HEK293 (cell line): ENCODE measurements around the gene NUDT9.

Experiments used
- BCL11A ChIP-seq: fragments of 450-650 bp; formaldehyde crosslinking; IDR thresholded peaks from 2 replicates; pipeline ENCODE4 v1.5.1; 2016; ENCODE audit warnings: low read depth, missing biosample characterization, missing genetic modification characterization
- BCL11B ChIP-seq: fragments of 450-650 bp; formaldehyde crosslinking; IDR thresholded peaks from 2 replicates; pipeline ENCODE4 v1.5.1; 2016; ENCODE audit warnings: low read depth, missing biosample characterization, missing genetic modification characterization
- BCL6B ChIP-seq: fragments of 450-650 bp; formaldehyde crosslinking; IDR thresholded peaks from 2 replicates; pipeline ENCODE4 v1.5.1; 2017; ENCODE audit warnings: missing biosample characterization, missing genetic modification characterization
- EGR2 ChIP-seq: fragments of 450-650 bp; formaldehyde crosslinking; IDR thresholded peaks from 2 replicates; pipeline ENCODE4 v1.5.1; 2016; ENCODE audit warnings: low read depth, missing biosample characterization, missing genetic modification characterization
- OVOL3 ChIP-seq: fragments of 450-650 bp; formaldehyde crosslinking; IDR thresholded peaks from 2 replicates; pipeline ENCODE4 v1.5.1; 2016; ENCODE audit warnings: missing biosample characterization, missing genetic modification characterization
- PBX3 ChIP-seq: sonication (generic); formaldehyde crosslinking; IDR thresholded peaks from 2 replicates; pipeline ENCODE4 v1.8.1; 2022; ENCODE audit warnings: mild to moderate bottlenecking, moderate library complexity, missing genetic modification reagents
- REPIN1 ChIP-seq: fragments of 450-650 bp; formaldehyde crosslinking; IDR thresholded peaks from 2 replicates; pipeline ENCODE4 v1.5.1; 2017; ENCODE audit warnings: missing biosample characterization, missing genetic modification characterization, low read depth
- SALL2 ChIP-seq: fragments of 450-650 bp; formaldehyde crosslinking; IDR thresholded peaks from 2 replicates; pipeline ENCODE4 v1.5.0; 2017; ENCODE audit warnings: missing biosample characterization, mild to moderate bottlenecking, missing genetic modification characterization, borderline replicate concordance
- WT1 ChIP-seq: fragments of 450-650 bp; formaldehyde crosslinking; IDR thresholded peaks from 2 replicates; pipeline ENCODE4 v1.5.1; 2016; ENCODE audit warnings: missing biosample characterization, missing genetic modification characterization
- ZBTB10 ChIP-seq: fragments of 450-650 bp; formaldehyde crosslinking; IDR thresholded peaks from 2 replicates; pipeline ENCODE4 v1.5.1; 2016; ENCODE audit warnings: missing biosample characterization, missing genetic modification characterization
- ZBTB49 ChIP-seq: fragments of 450-650 bp; formaldehyde crosslinking; IDR thresholded peaks from 2 replicates; pipeline ENCODE4 v1.5.1; 2016; ENCODE audit warnings: missing biosample characterization, missing genetic modification characterization, low read depth
- ZNF112 ChIP-seq: fragments of 450-650 bp; formaldehyde crosslinking; IDR thresholded peaks from 2 replicates; pipeline ENCODE4 v1.5.0; 2017; ENCODE audit warnings: missing biosample characterization, missing genetic modification characterization
- ZNF16 ChIP-seq: fragments of 450-650 bp; formaldehyde crosslinking; IDR thresholded peaks from 2 replicates; pipeline ENCODE4 v1.5.1; 2016; ENCODE audit warnings: low read depth, missing biosample characterization, missing genetic modification characterization
- ZNF239 ChIP-seq: fragments of 450-650 bp; formaldehyde crosslinking; IDR thresholded peaks from 2 replicates; pipeline ENCODE4 v1.5.1; 2016; ENCODE audit warnings: missing biosample characterization, missing genetic modification characterization
- ZNF280D ChIP-seq: fragments of 450-650 bp; formaldehyde crosslinking; IDR thresholded peaks from 2 replicates; pipeline ENCODE4 v1.5.1; 2016; ENCODE audit warnings: missing biosample characterization, missing genetic modification characterization
- ZNF335 ChIP-seq: fragments of 450-650 bp; formaldehyde crosslinking; conservative IDR thresholded peaks from 2 replicates; pipeline ENCODE4 v1.5.1; 2016; ENCODE audit warnings: missing biosample characterization, missing genetic modification characterization
- ZNF416 ChIP-seq: fragments of 450-650 bp; formaldehyde crosslinking; IDR thresholded peaks from 2 replicates; pipeline ENCODE4 v1.5.1; 2016; ENCODE audit warnings: missing biosample characterization, missing genetic modification characterization
- ZNF433 ChIP-seq: fragments of 450-650 bp; formaldehyde crosslinking; IDR thresholded peaks from 2 replicates; pipeline ENCODE4 v1.5.1; 2016; ENCODE audit warnings: missing biosample characterization, missing genetic modification characterization, low read depth
- ZNF530 ChIP-seq: fragments of 450-650 bp; formaldehyde crosslinking; IDR thresholded peaks from 2 replicates; pipeline ENCODE4 v1.5.1; 2016; ENCODE audit warnings: low read depth, missing biosample characterization, missing genetic modification characterization
- ZNF555 ChIP-seq: fragments of 450-650 bp; formaldehyde crosslinking; conservative IDR thresholded peaks from 2 replicates; pipeline ENCODE4 v1.5.1; 2017; ENCODE audit warnings: missing biosample characterization, mild to moderate bottlenecking, missing genetic modification characterization, inconsistent platforms
- ZNF561 ChIP-seq: fragments of 450-650 bp; IDR thresholded peaks from 2 replicates; pipeline ENCODE4 v1.5.1; 2018; ENCODE audit warnings: missing biosample characterization, missing genetic modification characterization, borderline replicate concordance
- ZNF596 ChIP-seq: fragments of 450-650 bp; IDR thresholded peaks from 2 replicates; pipeline ENCODE4 v1.5.0; 2018; ENCODE audit warnings: missing biosample characterization, mild to moderate bottlenecking, missing genetic modification characterization, moderate library complexity
- ZNF621 ChIP-seq: fragments of 450-650 bp; formaldehyde crosslinking; IDR thresholded peaks from 2 replicates; pipeline ENCODE4 v1.5.1; 2017; ENCODE audit warnings: missing biosample characterization, missing genetic modification characterization
- ZNF629 ChIP-seq: fragments of 450-650 bp; formaldehyde crosslinking; IDR thresholded peaks from 2 replicates; pipeline ENCODE4 v1.5.1; 2017; ENCODE audit warnings: missing biosample characterization, missing genetic modification characterization
- ZNF645 ChIP-seq: fragments of 450-650 bp; formaldehyde crosslinking; IDR thresholded peaks from 2 replicates; pipeline ENCODE4; 2016; ENCODE audit warnings: missing biosample characterization, missing genetic modification characterization
- ZNF677 ChIP-seq: fragments of 450-650 bp; IDR thresholded peaks from 2 replicates; pipeline ENCODE4 v1.5.0; 2018; ENCODE audit warnings: missing biosample characterization, mild to moderate bottlenecking, missing genetic modification characterization, moderate library complexity
- ZNF747 ChIP-seq: fragments of 450-650 bp; formaldehyde crosslinking; IDR thresholded peaks from 2 replicates; pipeline ENCODE4 v1.5.1; 2016; ENCODE audit warnings: missing biosample characterization, missing genetic modification characterization
- ZNF792 ChIP-seq: fragments of 450-650 bp; formaldehyde crosslinking; IDR thresholded peaks from 2 replicates; pipeline ENCODE4 v1.5.1; 2016; ENCODE audit warnings: missing biosample characterization, missing genetic modification characterization
- ZNF843 ChIP-seq: fragments of 450-650 bp; formaldehyde crosslinking; IDR thresholded peaks from 2 replicates; pipeline ENCODE4 v1.5.1; 2016; ENCODE audit warnings: missing biosample characterization, missing genetic modification characterization

NUDT9 gene

GRCh38 chr4:87427518-87427868, 5.1 kb downstream of the NUDT9 start (continued):
- TF ChIP-seq BCL6B (tag by site-specific recombination), result peak; percentile 38; the same call in 1 of the 2 replicates
- no peak for TF ChIP-seq ZNF621 (tag by site-specific recombination)
- TF ChIP-seq ZNF416 (tag by site-specific recombination), result no peak
- no peak for TF ChIP-seq ZNF677
- TF ChIP-seq BCL11A, result no peak
- no peak for TF ChIP-seq ZNF645 (tag by site-specific recombination)
- TF ChIP-seq OVOL3 (tag by site-specific recombination), result no peak
- no peak for TF ChIP-seq ZNF280D
- no peak for TF ChIP-seq SALL2
- peak; percentile 29; the same call in 1 of the 2 replicates for TF ChIP-seq BCL11B
- TF ChIP-seq ZNF112 (tag by site-specific recombination), result no peak
- TF ChIP-seq ZNF16 (tag by site-specific recombination), result no peak
- no peak for TF ChIP-seq ZNF433 (tag by site-specific recombination)
- no peak for TF ChIP-seq EGR2 (tag by site-specific recombination)
- no peak for TF ChIP-seq PBX3 (CRISPR knock-in tag)
- no peak for TF ChIP-seq ZNF792 (tag by site-specific recombination)
- TF ChIP-seq ZBTB10 (tag by site-specific recombination), result no peak
- no peak for TF ChIP-seq ZNF555 (tag by site-specific recombination)
- no peak for TF ChIP-seq ZNF561 (tag by site-specific recombination)
- TF ChIP-seq WT1, result peak; percentile 39; the same call in 1 of the 2 replicates
- TF ChIP-seq ZNF530 (tag by site-specific recombination), result no peak
- TF ChIP-seq ZNF335 (tag by site-specific recombination), result no peak
- no peak for TF ChIP-seq ZNF239 (tag by site-specific recombination)
- peak; percentile 77 for TF ChIP-seq ZNF843 (tag by site-specific recombination)
- TF ChIP-seq ZNF747 (tag by site-specific recombination), result no peak
- no peak for TF ChIP-seq ZNF596 (tag by site-specific recombination)
- TF ChIP-seq ZBTB49 (tag by site-specific recombination), result no peak
- no peak for TF ChIP-seq ZNF629 (tag by site-specific recombination)
- no peak for TF ChIP-seq REPIN1 (tag by site-specific recombination)
